HUDEP-2 (cell line): ENCODE results near the gene PRDX3.
A peak's percentile ranks its signal among the peaks of the same experiment; 100 is the strongest.

Experiments used
- DNase-seq, 76 experiments: peaks; one replicate each; lab custom pipeline; 2025; ENCODE audit not compliant: unreplicated experiment in 76 of 76; lab: John Stamatoyannopoulos, UW

Gene PRDX3

GRCh38 chr10:119178372-119179119 lies at the start of gene PRDX3:
Gene PRDX3 (minus strand): TSS chr10:119178812. CDS start chr10:119178790, 22 bp downstream.
- DNase-seq = peak in 75 of 76 experiments; percentile 5 to 93 (median 80)

GRCh38 chr10:119227825-119228224 lies 49.2 kb upstream of the PRDX3 start:
- DNase-seq = no peak

GRCh38 chr10:119225083-119225658 lies 46.6 kb upstream of the PRDX3 start:
- DNase-seq = no peak

- DNase-seq = no peak
These were observed 44.4 kb upstream of the PRDX3 start for GRCh38 chr10:119222966-119223386.

GRCh38 chr10:119222537-119222936 lies 43.9 kb upstream of the PRDX3 start:
- DNase-seq = no peak

- DNase-seq = no peak
These were observed 43.1 kb upstream of the PRDX3 start for GRCh38 chr10:119221666-119222065.

- no peak for DNase-seq
These were observed 42.6 kb upstream of the PRDX3 start for GRCh38 chr10:119221201-119221600.

GRCh38 chr10:119219871-119220270 lies 41.3 kb upstream of the PRDX3 start:
- no peak for DNase-seq

GRCh38 chr10:119217991-119218490 lies 39.4 kb upstream of the PRDX3 start:
- DNase-seq = no peak

- no peak for DNase-seq
These were observed 38.8 kb upstream of the PRDX3 start for GRCh38 chr10:119217401-119217800.

- DNase-seq = peak in 1 of 76 experiments; percentile 25
These were observed 37.5 kb upstream of the PRDX3 start for GRCh38 chr10:119216127-119216526.

- DNase-seq = no peak
These were observed 36.8 kb upstream of the PRDX3 start for GRCh38 chr10:119215371-119215770.

- DNase-seq = no peak
These were observed 33.2 kb upstream of the PRDX3 start for GRCh38 chr10:119211625-119212441.

GRCh38 chr10:119211176-119211575 lies 32.6 kb upstream of the PRDX3 start:
- no peak for DNase-seq

- DNase-seq = no peak
These were observed 32.0 kb upstream of the PRDX3 start for GRCh38 chr10:119210633-119211032.

- no peak for DNase-seq
These were observed 31.2 kb upstream of the PRDX3 start for GRCh38 chr10:119209736-119210355.

GRCh38 chr10:119209035-119209735 lies 30.6 kb upstream of the PRDX3 start:
- peak in 12 of 76 experiments; percentile 3 to 23 (median 7) for DNase-seq

GRCh38 chr10:119208553-119208940 lies 29.9 kb upstream of the PRDX3 start:
- no peak for DNase-seq

GRCh38 chr10:119207713-119208552 lies 29.3 kb upstream of the PRDX3 start:
- peak in 3 of 76 experiments; percentile 27 to 35 (median 30) for DNase-seq
